ENCODE results near the gene ZNF547.

- no peak for TF ChIP-seq CTCF (IDR thresholded peaks at IDR 0.05; ENCODE audit: low read depth, low read length)
- TF ChIP-seq POLR2A (IDR thresholded peaks at IDR 0.05; ENCODE audit: extremely low read depth, insufficient read length), result no peak
- no peak for TF ChIP-seq MYC (IDR thresholded peaks at IDR 0.05; ENCODE audit: low read depth, low read length)
Observed at GRCh38 chr19:57338877-57339276, 24.5 kb upstream of the ZNF547 start.
